GM19099 (cell line): Measurements from ENCODE around the gene COL13A1.

Source experiments
- POLR2A ChIP-seq: IDR thresholded peaks from 3 replicates; pipeline ENCODE4 v1.6.1; 2011; ENCODE audit warnings: low read depth; ENCODE audit not compliant: insufficient read length; ENCODE audit errors: extremely low read depth

Gene COL13A1

DNA sequence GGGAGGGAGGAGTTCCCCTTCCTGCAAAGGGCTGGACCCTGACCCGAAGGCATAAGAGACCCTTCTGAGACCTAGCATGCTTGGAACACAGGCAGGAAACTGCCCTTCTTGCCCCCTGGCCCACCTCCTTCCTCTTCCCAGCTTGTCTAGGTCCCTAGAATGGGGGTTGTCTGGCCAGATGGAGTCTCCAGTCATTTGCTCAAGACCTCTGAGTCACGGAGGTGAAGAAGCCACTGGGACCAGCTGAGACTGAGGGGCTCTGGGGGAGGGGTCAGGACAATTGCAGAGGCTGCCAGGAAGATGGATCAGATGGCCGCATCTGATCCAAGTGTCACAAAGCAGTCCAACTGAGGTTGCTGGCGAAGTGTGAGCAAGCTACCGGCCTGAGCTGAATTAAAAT is 46.2 kb downstream of the COL13A1 start:
- no peak for TF ChIP-seq POLR2A

DNA sequence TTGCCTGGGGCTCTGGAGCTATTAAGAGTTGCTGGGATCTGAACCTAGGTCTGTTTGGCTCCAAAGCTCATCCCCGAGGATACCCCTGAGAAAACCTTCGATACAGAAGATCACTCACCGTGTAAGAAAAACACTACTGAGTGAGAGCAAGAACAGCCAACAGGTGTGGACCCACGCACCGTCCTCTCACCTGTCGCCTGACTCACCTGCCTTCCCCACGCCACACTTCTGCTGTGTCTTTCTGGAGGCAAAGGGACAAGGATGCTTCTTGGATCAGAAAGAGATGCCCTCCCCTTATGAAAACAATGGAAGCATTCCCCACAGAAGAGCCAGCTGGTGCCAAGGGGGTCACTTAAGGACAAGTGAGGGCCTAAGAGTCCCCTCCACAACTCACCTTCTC is 46.7 kb downstream of the COL13A1 start:
- TF ChIP-seq POLR2A, result no peak

DNA sequence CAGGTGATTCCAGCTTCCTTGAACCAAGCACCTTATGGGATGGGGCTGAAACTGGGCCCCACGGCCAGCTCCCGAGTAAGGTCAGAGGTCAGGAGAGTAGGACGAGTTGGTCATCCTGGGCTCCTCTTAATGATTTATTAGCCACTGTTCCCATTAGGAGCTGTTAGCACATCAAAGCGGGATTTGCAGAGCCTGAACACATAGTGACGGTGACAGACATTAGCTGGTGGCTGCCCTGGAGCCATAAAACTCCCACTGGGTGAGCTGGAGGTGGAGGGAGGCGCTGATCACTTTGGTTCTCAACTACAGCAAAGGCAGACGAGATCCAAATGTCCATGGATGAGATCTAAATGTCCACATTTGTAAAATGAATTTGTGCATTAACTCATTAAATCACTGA is 48.1 kb downstream of the COL13A1 start:
- no peak for TF ChIP-seq POLR2A

DNA sequence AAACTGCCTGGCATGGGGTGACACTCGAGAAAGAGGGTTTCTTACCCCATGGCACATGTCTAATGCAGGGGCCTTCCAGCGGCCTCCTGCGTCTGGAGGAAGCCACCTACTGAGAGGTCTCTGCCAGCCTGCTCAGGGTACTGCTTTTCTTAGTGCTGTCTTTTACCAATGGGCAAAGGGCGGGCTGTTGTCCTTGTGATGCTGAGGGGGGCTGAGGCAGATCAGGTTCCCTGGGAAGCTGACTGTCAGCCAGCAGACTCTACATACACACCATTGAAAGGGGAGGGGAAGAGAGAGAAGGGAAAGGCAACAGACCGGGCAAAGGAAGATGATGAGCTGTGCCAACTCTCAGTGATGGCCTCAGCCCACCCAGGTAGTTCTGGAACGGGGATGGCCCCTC is 48.7 kb downstream of the COL13A1 start:
- no peak for TF ChIP-seq POLR2A

DNA sequence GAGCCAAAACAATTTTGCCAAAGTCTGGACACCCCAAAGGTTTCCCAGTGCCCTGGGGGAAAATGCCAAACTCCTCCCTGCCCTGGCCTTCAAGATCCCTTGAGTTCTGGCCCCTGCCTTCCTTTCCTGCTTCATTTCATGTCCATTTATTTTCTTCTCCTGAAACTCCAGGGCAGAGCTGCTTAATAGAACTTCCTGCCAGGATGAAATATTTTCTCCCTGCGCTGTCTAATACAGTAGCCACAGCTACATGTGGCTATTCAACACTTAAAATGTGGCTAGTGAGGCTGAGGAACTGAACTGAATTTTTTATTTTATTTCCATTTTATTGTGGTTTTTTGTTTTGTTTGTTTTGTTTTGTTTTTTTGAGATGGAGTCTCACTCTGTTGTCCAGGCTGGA is 49.6 kb downstream of the COL13A1 start:
- TF ChIP-seq POLR2A, result no peak

DNA sequence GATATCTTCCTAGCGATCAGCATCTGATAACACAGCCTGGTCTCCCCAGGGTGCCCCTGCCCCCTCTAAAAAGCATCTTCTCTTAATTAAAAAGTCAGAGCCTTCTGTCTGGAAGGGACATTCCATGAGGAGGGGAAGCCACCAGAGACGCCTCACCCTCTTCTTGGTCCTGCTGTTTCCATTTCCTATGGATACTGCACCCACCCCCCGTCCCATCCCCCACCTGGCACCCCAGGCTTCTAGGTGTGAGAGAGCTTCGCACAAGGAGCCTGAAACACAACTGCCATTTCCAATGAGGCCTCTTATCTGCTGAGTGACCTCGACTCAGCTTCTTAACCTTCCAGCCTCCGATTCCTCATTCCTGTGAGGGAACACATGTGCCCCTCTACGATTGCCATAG is 51.4 kb downstream of the COL13A1 start:
- no peak for TF ChIP-seq POLR2A

DNA sequence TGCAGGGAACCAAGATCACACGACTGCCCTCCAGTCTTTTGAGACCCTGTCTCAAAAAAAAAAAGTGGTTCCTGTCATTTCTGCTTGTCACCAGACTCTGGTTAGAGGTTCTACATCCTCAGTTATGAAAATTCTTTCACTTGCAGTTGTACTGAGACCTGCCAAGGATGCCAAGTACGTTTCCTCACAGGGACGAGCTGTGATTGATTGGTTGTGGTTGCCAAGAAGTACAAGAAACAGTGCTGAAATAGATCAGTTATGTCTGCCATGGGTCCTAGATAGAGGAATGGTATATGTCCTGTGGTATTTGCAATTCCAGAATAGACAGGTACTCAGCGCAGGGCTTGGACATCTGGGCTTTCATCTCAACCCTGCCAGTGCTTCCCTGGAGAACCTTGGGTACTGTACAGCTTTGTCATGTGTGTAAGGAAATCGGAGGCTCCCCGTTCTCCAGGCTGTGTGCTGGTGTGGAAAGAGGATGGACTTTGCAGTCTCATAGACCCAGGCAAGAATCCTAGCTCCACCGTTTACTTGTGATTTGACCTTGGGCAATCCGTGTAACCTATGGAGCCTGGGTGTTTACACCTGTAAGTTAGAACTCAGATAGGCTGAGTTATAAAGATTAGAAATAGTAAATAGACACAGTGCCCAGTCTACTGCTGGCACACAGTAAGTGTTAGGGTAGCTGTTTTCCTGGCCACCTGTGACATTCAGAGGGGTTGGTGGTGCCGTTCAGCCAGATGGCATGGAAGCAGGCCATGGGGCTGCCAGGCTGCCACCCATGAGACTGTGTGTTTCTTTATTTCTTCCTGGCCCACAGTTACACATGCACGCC is 53.0 kb downstream of the COL13A1 start:
- TF ChIP-seq POLR2A, result no peak

DNA sequence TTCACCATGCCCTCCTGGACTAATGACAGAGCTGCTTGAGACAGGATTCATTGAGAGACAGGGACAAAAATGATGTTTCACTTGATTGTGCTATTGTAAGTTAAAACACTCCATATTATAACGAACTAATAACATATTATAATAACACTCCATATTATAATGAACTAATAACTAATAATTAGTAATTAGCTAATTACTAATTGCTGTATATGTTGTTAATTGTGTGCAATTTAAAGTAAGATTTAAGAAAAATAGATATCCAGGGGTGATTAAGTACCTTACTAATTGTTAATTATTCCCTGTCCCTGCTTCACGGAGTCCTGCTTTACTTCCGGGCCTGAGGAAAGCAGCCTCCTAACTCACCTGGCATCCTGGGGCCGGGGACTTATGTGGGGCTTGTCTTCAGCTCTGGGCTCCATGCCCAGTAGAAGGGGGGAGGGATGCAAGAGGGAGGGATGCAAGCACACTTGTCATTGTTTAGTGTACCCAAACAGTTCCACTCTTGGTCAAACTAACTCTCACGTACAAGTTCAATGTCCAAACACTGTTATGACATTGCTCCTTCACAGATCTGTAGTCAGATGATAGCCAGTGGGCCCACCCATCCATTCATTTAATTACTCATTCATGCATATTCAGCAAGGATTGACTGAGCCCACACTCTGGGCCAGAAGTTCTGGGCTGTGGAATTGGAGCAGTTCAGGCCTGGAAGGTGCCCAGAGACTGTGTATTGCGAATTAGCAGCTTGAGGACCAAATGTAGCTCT is 53.8 kb downstream of the COL13A1 start:
- TF ChIP-seq POLR2A, result no peak

DNA sequence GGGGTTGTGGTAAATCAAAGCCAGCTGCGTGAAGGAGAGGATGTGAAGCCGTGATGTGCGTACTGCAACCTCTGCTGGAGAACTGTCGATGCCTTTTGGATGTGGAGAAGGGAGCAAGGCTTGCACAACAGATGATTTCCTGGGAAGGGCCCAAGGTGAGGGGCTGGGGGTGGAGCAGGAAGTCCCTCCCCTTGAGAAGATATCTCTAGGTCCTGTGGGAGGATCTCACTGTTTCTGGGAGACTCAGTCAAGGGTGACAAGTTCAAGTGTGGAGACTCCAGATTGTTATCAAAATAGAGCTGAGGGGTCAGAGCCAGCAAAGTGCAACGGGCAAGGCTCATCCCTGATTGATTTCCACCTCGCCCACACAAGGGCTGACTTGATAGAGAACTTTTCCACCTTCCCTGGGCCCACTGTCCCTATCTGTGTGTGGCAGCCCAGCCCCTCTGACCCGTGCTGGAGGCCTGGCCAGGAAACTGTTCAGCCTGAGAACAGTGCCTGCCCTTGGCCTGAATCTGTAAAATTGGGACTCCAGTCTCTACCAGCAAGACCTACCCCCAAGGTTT is 55.0 kb downstream of the COL13A1 start:
- TF ChIP-seq POLR2A, result no peak

DNA sequence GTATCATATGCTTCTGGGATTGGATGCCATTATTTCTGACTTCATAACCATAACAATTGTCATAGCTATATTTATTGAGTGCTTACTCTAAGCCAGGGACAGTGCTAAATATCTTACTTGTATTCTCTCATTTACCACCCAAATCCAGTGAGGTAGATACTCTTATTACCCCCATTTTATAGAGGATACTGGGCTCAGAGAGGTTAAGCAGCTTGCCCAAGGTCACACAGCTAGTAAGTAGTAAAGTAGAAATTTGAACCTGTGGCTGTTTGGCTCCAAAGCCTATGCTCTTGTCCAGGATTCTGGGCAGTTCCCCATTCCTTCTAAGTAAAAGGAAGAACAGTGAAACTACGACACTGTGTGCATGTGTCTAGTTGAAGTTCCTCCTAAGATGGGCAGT is 56.5 kb downstream of the COL13A1 start:
- TF ChIP-seq POLR2A, result no peak

DNA sequence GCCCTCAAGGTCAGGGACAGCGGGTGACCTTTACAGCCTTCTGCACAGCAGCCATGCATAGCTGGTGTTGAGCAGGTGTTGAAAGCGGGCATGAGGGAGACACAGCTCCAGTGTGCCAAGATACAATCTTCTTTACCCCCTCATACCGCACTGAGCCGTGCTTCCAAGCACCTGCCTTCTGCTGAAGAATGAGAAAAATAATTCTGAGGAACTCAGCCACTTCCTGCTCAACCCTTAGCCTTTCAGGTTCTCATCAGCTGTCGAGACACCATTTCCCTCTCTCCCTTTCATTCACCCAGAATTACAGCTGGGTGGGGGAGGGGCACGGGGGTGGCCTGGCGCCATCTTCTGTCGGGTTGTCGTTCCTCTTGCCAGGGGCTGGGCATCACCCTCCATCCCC is 58.6 kb downstream of the COL13A1 start:
- TF ChIP-seq POLR2A, result no peak

DNA sequence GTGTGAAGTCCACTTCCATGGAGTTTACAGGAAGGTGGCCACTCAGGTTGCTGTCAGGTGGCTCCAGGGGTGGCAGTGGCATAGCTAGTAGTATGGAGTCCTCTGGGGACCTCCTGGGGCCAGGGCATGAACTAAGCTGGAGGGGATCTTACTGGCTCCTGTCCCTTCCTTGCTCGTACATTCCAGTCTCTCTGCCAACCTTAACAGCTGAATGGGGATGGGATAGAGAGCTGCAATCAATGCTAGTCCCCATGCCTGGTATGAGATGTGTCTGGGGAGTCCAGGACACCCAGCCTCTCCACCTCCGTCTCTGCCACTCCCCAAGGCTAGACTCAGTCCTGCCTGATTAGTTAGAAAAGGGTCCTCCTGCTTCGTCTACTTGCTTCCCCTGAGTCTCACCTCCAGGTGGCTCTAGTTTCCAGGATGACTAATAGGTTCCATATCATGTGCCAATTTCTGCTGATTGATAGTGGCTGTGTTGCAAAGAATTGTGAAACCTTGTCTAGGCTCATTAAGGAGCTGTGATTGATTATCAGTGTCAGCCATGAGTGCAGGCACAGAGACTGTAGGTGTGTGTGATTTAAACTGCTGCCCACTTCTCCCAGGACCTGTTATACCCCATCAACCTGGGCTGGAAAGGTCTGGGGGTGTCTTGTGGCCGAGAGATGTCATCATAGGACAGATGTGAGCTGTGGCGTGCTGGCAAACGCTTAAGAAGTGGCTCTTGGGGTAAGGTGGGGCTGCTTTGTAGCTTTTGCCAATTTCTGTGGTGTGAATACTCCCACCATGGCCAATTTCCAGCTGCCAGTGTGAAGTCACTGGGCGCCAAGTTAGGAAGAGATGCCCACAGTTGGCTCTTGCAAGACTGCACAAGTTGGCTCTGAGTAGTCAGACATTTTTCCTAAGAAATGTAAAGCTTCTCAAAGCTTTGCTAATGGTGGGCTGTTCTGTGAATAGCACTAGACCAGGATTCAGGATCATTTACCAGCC is 59.8 kb downstream of the COL13A1 start:
- TF ChIP-seq POLR2A, result no peak

DNA sequence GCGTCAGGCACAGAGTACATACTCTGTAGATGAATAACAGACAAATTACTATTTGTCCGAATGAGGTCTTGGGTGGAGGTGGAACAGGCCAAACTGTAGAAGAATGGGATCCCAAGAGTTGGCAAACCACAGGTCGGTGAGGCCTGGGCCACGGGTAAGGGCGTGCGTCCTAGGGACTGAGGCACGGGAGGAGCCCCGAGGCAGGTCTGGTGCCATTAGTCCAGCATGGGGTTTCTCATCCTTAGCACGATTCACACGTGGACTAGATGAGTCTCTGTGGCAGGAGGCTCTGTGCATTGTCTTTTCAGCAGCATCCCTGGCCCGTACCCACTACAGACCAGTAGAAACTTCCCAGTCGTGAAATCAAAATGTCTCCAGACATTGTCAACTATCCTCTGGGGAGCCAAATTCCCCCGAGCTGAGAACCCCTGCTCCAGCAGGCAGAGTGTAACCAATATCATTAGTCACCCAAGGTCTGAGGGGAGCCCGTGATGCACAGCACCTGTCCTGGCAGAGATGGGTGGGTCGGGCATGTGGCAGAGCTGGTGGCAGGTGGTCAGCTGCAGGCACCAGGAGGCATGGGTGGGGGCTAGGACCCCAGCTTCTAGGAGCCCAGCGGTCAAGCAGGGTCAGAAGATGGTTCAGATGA is 61.3 kb downstream of the COL13A1 start:
- TF ChIP-seq POLR2A, result no peak

DNA sequence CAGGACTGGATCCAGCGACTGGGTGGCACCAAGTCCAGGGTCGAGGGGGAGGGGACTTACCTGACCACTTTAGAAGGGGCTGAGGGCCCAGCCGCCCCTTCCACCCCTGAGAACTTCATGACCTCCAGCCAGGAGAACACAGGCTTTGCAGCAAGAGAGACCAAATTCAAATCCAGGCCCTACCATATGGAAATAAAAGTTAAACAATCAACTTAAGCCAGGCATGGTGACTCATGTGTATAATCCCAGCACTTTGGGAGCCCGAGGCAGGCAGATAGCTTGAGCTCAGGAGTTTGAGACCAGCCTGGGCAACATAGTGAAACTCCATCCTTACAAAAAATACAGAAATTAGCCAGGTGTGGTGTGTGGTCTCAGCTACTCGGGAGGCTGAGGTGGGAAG is 61.9 kb downstream of the COL13A1 start:
- no peak for TF ChIP-seq POLR2A

DNA sequence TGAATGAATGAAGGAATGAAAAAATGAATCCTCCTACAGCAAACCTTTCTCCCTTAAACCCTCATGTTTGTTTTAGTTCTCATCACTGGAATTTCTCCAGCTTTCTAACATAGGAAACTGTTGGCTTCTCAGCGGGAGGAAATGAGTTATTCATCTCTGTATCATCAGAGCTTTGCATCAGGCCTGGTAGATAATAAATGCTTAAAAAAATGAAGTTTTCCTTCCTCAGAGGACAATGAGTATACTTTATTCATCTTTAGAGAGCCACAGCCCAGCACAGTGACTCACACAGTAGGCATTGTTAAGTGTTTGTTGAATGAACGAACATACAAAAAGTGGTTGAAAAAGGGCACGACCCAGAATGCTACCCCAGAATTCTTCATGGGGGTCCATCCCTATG is 62.6 kb downstream of the COL13A1 start:
- TF ChIP-seq POLR2A, result no peak

DNA sequence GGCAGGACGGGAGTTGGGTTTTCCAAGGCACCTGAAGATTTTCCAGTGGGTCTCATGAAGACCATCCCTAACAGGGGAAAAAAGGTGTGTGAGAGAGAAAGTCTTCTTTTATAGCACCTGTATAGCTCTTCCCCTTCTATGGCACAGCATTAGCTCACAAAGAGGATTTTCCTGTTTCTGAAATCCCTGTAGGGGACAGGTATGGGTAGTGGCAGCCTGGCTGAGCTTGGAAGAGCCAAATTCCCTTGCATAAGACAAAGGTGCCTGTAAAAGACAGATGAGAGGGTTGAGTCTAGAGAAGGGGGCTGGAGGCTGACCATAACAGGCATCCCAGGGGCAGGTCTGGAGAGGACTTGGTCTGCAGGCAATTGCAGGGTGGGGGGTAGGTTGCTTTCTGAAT is 63.7 kb downstream of the COL13A1 start:
- TF ChIP-seq POLR2A, result no peak
